Fibroblast of upper back skin (primary cell): ENCODE results near the gene SMARCB1.

ENCODE experiments used
- DNase-seq: peaks from one replicate; pipeline ENCODE4 v3.0.0-alpha.2; 2013

The SMARCB1 gene

DNA sequence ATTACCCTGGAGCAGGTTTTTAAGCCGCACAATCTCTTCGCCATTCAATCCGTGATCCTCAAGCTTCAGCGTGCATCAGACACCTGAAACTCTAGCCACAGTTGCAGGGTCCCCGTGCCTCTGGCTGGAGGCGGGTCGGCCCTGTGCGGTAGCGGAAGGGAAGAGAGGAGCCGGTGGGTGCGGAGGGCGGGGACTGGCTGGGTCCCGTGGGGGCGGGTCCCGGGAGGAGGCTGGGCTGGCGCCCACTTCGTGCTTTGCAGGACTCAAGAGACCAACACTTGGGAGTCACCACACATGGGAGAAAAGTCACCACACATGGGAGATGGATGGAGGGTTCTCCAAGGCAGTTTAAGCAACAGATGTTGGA lies 23.2 kb upstream of the SMARCB1 start:
- DNase-seq, result no peak

DNA sequence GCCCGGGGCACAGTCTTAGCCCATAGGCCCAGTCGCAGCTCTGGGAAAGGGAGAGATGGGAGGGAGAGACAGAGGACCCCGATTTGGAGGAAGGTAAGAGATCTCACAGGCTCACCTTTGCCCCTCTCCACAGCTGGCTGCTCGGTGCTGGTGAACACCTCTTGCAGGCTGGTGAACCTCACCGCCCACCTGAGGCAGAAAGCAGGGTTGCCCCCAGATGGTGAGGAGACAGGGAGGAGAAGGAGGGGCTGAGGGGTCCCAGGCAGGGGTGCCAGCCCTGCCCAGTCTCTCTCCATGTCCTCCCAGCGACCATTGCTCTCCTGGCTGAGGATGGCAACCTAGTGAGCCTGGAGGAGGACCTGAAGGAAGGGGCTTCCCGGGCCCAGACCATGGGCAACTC lies 22.8 kb upstream of the SMARCB1 start:
- DNase-seq, result no peak

DNA sequence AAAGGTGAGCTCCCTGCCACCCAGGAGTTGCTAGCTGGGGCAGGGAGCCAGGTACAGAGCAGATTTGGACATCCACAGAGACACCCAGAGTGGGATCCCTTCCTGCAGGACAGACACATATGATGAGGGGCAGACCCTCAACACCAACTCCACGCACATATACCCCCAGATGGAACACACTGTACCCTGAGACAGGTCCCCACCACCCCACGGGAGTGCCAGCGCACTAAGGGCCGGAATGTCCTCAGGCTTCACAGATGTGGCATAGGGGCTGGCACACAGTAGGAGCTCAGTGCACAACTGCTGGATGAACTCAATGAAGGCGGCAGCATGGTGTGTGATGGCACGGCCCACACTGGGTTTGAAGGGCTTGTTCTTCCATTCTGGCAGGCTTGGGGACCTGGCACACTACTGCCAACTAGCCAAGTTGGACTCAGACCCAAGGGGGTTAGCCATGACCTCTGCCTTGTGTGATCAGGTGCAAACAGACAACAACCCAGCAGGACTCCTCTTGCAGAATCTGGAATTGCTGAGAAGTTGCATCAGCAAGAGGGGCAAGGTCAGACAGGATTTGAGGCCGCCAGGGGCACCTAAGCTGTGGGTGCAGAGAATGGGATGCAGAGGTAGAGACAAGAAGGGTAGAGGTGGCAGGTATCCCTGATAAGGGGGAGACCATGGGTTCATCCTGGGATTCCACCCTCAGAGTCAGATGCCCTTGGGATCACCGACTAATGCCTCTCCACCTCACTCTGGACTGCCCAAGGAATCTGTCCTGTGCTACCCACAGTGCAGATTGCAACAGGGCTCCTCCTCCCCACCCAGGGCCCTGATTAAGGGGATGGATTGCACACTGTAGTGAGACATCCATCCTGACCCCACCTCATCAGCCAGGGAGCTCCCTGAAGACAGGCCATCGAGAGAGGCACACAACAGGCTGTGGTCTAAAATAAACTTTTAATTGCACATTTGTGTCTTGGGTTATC lies 21.6 kb upstream of the SMARCB1 start:
- no peak for DNase-seq

DNA sequence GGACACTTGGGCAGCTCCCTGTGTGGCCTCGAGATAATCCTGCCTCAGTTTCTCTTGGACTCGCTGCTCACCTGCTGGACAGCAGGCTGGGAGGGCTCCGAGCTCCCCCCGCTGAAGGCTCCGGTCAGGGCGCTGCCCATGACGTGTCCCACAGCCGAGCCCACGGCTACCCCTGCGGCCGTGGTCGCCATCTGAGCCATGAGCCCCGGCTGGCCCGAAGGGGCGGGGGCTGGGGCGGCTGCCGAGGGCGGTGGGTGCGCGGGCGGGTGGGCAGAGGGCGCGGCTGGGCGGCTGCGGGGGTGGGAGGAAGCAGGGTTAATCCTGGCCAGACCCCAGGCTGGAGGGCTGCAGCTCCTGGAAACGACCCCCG lies 19.5 kb upstream of the SMARCB1 start:
- no peak for DNase-seq

DNA sequence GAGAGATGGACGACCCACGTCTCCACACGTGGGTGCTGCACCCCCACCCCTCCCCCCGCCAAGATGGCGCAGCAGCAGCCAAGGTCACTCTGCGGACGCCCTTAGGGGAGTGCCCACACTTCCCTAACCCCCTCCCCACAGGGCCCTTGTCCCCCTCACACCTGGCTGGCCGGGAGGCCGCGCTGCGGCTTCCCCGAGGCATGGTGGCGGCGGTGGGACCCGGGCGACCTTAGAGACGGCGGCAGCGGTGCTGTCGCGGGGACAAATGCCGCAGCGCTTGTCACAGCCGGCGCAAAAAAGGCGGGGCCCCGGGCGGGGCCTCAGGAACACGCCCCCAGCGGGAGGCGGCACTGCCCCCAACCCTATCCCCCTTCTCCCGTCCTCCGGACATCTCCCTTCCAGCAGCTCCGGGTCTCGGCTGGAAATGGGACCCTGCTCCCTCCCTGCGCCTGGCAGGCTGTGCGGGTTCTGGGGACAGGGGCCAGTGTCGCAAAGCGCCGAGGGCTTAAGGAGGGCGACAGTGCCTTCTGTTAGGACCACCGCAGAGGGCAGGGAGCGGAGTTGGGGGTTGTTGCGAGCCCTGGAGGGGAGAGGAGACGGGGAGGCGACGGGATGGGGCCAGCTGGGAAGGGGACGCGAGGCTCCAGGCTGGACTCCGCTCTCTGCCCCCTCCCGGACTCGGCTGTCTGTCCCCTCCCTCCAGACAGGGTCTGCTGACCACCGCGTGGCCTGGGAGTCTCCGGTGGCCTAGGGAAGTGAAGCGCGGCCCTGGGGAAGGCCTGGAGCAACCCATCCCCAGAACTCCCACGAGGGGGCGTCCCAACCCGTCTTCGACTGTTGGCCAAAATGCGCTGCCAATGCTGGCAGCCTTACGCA lies 18.9 kb upstream of the SMARCB1 start, which contains the start of gene CHCHD10:
TSS of gene CHCHD10 (minus strand) at position 300 of the 876 bp plus-strand sequence. CDS start at position 202, 98 bp downstream.
- peak; percentile 69 for DNase-seq

DNA sequence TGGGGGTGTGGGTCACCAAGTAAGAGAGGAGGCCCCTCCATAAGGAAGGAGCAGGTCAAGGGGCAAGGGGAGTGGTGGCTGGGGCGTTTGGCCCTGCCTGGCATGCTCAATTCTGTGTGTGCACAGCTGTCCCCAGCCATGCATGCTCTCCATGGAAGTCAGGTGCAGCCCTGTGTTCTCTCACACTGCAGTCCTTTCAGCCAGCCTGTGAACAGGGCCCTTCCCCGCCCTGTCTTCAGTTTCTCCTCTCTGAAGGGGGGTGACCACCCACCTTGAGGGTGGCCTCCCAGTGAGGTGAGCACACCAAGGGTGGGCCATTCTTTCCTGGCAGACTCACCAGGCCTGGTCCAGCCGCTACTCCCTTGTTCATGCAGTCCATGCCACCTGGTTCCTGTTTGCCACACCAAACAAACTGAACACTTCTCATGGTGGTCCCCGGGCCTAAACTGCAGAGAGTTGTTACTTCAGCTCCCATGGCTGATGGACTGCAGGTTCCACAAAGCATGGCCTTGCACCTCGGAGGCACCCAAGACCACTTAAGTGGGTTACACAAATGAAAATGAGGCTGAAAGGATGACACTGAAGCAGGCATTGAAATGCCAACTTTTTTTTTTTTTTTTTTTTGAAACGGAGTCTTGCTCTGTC lies 17.3 kb upstream of the SMARCB1 start:
- DNase-seq, result no peak

DNA sequence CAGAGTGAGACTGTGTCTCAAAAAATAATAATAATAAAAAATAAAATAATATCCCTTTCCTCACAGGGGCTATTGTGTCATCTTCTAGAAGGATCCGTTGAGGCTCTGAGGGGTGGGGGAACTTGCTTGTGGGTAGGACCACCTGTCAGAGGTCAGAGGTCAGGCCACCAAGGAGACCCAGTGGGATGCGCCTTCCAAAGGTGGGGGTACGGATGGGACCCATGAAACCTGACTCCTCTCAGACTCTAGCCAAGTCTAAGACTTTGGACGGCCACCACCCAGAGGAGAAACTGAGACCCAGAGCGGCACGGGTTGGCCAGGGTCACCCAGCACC lies 14.5 kb upstream of the SMARCB1 start:
- no peak for DNase-seq

DNA sequence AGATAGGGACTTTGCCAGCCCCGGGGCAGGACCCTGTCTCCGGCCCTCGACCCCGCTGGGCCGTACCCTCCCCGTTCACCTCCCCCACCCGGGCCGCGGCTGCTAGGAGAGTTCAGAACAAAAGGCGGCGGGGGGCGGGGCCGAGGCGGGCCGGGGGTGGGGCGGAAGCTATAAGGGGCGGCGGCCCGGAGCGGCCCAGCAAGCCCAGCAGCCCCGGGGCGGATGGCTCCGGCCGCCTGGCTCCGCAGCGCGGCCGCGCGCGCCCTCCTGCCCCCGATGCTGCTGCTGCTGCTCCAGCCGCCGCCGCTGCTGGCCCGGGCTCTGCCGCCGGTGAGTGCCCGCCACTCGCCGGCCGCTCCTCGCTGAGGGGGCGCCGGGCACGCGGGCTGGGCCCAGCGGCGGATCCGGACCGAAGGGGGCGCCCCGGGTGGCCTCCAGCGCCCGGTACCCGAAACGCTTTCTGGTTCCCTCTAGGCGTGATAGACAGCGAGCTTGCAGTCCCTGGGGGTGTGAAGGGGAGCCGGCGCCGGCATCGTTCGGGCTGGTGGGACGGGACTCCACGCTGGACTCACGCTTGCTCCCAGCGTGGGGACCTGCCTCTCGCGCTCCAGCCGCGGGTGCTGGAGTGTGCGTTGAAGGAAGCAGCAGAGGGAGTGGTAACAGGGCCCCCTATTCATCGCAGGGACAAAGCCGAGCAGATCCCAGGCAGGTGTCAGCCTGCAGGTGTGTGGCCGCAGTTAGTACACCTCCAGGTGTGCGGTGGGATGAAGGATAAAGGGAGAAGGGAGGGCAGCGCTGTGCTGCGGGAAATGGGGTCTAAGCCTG lies 13.9 kb upstream of the SMARCB1 start, which contains the start of gene MMP11:
TSS of gene MMP11 (plus strand) at position 201 of the 825 bp plus-strand sequence. CDS start at position 223, 22 bp downstream.
- peak; percentile 36 for DNase-seq

DNA sequence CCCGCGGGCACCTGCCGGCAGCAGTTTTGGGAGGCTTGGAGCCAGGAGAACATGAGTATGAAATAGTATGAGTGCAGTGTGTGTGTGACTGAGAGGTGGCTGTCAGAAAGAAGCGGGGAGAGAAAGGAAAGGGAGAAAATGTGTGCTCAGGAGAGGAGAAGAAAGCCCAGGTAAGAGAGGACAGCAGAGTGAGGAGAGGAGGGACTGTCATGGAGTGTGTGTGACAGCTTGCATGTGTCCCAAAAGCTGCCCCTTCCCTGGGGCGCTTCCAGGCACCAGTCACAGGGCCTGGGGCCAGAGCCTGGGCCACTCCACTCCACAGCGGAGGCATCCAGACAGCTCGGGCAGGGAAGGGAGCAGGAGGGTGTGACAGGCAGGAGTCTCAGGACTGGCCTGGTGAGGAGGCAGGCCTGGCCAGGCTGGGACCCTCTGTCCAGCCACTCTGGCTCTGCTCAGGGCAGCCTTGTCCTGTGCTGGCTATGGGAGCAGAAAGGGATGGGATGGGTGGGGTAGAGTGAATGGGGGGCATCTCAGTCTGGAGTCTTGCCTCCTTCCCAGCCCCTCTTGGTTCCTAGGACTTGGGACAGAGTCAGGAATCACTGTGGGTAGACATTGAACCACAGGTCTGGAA lies 13.2 kb upstream of the SMARCB1 start:
- DNase-seq, result no peak

DNA sequence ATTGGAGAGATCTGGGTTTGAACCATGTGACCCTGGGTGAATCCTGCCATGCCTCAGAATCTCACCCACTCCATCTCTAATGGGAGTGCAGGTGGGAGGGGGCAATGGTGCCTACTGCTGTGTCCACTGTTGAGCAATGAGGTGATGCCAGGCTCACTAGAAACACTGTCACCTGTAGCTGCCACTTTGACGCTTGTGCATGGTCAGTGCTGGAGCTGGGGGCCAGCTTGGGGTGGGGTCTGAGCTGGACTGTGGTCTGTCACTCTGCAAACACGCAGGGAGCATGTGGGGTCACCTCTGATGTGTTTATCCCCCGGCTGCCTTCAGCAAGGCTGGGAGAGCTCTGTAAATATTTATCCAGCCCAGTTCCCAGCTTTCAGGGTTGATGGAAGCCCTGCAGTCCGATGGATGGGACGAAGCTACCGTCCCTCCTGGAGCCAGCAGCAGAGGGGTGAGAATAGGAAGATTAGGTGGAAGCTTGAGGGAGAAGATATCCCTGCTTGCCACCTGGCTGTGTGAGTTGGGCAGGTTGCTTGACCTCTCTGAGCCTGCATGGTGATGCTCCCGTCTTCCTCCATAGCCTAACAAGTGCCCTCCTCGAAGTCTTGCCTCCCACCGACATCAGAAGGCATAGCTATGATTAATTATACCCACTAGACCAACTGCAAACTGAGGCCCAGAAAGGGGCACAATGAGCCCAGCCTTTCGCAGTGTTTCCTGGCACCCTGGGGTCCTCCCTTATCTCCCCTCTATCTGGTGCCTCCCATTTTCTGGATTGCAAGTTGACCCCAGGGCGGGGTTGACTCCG lies 12.4 kb upstream of the SMARCB1 start:
- DNase-seq, result no peak

DNA sequence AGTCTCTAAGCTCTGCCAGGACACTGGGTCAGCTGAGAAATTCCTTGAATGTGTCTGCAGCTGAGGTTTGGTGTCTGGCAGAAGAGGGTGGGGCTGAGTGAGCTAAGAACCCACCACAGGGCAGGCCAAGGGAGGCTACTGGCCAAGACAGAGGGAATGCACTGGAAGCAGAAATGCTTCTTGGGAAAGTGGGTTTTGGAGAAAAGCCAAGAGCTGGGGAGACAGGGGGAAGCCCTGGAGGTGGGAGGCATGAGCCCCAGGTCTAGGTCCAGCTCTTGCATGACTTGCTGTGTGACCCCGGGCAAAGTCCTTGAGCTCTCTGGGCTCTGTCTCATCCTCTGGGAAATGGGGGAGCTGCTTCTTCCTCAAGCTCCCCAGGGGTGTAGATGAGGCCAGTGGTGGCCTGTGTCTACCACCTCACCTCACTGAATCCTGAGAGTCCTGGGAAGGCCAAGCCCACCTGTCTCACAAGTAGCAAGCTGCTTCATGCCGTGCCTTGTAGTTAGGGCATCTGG lies 11.8 kb upstream of the SMARCB1 start:
- DNase-seq, result peak; percentile 56

DNA sequence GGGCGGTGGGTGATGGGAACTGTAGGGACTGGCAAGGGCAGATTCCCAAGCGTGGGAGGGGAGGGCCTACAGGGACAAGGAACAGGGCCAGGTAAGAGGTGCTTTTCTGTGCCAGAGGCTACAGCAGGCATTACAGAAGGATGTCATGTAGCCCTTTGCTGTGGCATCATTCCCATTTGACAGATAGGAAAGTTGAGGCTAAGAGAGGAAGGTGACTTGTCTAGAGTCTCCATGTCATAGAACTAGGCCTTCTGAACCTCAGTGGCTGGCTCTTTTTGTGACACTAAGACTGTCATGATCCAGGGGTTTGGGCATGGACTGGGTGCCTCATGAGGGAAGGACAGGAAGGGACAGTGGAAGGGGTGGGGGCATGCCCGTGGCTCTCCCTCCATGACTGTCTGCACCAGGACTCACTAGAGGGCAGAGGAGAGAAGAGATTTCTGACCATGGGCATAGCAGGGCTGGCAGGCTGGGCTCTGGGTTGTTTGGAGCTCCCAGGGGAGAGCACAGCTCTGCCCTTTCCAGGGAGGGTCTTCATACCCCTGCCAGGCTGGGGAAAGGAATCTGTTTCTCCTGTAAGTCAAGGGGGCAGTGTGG lies 10.9 kb upstream of the SMARCB1 start:
- DNase-seq, result no peak

DNA sequence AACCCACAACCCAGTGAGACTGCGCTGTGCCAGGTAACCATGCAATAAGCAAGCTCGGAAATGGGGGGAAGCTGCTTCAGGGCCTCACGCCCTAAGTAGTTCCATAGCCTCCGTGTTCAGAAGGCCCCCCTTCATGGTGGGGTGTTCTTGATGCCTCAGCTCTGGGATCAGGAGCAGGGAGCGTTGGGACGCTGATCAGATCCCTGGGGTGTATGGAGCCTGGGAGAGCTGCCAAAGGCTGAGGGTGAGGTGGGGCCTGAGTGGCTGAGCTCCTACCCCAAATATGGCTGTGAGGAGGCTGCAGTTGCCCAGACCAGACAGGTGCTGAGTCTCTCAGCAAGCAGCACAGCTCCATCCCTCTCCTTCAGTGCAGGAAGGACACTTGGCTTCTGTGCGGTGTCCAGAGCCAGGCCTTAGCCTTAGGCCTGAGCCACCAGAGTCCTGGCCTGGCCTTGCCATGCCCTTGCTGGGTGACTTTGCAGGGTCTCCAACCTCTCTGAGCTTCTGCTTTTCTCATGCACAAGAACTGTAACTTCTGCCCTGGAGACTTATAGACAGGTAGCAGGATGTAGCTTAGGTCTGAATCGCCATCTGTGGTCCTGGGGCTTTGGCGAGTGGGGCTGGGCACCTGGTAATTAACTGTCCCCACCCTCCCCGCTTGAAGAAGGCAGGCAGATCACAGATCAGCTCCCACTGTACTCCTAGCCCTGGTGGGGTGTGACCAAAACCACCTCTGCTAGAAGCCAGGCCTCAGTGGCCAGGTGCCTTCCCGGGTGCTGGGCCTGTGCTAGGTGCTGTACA lies 8.8 kb upstream of the SMARCB1 start:
- DNase-seq, result no peak

DNA sequence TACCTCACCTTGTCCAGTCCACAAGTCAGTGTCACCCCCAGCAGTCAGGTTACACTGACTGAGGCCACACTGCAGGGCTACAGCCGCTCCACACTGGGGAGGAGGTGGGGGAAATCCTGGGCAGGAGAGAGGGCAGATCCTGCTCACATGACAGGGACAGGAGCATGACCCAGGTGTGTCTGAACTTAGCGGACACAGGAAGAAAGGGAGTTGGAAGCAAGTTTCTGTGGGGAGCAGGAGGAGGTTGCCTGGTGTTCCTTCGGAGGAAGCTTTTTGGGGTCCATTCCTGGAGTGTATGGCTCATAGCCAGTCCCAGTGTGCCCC lies 8.2 kb upstream of the SMARCB1 start:
- no peak for DNase-seq

DNA sequence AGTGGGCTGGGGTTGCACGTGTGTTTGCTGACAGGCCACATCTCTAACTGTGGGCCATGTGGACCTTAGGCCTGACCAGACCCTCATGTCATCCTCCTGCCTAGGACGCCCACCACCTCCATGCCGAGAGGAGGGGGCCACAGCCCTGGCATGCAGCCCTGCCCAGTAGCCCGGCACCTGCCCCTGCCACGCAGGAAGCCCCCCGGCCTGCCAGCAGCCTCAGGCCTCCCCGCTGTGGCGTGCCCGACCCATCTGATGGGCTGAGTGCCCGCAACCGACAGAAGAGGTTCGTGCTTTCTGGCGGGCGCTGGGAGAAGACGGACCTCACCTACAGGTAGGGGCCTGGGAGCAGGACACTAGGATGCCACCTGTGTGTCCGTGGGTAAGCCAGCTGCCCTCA lies 7.7 kb upstream of the SMARCB1 start:
- no peak for DNase-seq

DNA sequence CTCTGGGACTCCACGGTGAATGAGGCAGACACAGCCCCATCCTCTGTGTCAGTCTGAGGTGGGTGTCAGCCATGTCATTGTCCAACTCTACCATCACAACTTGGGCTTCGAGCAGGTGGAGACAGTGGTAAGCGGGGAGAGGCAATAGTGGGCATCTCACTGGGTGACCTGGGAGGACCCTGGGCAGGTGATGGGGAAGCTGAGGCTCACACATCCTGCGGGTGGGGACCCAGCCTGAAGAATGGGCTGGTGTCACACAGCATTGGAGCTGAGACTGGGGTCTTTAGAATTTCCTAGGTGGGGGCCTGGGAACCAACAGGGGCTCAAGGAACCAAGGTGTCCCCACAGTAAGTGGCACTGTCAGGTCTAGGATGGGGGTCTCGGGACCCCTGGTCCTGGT lies 7.0 kb upstream of the SMARCB1 start:
- DNase-seq, result no peak

DNA sequence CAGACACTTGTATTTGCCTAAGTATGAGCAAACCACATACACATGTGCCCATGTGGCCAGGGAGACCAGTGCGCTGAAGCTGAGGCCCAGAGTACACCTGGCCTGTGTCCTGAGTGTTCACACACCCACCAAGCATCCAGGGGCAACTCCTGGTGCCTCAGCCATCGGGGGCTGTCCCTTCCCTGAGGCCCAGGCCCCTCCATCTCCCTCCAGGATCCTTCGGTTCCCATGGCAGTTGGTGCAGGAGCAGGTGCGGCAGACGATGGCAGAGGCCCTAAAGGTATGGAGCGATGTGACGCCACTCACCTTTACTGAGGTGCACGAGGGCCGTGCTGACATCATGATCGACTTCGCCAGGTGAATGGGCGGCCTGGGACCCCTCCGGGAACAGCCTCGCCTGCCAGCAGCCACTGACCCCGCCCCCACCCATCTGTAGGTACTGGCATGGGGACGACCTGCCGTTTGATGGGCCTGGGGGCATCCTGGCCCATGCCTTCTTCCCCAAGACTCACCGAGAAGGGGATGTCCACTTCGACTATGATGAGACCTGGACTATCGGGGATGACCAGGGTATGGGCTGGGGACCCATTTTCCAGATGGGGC lies 6.5 kb upstream of the SMARCB1 start:
- no peak for DNase-seq

DNA sequence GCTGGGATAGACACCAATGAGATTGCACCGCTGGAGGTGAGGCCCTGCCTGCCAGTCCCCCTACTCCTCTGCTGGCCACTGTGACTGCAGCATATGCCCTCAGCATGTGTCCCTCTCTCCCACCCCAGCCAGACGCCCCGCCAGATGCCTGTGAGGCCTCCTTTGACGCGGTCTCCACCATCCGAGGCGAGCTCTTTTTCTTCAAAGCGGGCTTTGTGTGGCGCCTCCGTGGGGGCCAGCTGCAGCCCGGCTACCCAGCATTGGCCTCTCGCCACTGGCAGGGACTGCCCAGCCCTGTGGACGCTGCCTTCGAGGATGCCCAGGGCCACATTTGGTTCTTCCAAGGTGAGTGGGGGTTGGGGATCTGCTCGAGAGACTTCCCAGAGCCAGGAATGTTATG lies 5.7 kb upstream of the SMARCB1 start:
- DNase-seq, result no peak

DNA sequence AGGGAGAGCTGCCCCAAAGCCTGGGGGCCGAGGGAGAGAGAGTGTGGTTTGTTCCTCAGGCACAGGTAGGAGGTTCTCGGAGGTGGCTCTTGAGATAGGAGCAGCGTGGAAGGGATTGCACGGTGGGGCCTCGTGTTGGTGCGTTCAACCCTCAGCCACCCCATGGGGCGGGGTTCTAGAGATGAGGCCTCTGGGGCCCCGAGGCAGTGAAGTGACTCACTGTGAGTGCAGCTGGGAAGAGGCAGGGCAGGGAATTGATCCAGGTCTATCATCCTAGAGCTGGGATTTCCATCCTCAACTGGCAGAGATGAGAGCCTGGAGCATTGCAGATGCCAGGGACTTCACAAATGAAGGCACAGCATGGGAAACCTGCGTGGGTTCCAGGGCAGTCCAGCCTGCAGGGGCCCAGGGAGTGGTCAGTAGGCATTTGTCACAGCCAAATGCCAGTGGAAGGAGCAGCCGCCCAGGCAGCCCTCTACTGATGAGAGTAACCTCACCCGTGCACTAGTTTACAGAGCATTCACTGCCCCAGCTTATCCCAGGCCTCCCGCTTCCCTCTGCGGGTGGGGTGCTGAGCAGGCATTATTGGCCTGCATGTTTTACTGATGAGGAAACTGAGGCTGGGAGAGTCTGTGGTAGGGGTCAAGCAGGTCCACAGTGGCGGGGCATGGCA lies 5.1 kb upstream of the SMARCB1 start:
- peak; percentile 61 for DNase-seq
